HPDE6-E6E7 (cell line): ENCODE data around the gene FRMD4B.

Source experiments
- DNase-seq: peaks from one replicate; pipeline ENCODE4 v3.0.0; 2011; ENCODE audit warnings: missing footprints; ENCODE audit errors: extremely low spot score

The FRMD4B gene

GRCh38 chr3:69174871-69175737 is 210.8 kb downstream of the FRMD4B start:
- no peak for DNase-seq

DNA sequence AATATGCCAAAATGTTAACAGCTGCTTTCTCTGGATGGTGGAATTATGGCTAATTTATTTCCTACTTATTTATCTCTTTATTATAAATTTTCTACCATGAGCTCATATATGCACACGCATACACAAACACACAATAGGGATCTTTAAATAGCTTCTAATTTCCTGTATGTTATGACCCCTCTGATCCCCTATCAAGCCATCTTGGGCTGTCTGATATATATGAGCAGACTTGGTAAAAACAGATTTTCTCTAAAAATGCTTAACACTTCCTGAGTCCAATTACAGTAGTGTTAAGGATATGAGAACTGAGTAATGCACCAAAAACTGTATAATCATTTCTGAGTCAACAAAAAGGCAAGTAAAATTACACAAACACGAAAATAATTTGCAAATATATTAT is 211.4 kb downstream of the FRMD4B start:
- no peak for DNase-seq

DNA sequence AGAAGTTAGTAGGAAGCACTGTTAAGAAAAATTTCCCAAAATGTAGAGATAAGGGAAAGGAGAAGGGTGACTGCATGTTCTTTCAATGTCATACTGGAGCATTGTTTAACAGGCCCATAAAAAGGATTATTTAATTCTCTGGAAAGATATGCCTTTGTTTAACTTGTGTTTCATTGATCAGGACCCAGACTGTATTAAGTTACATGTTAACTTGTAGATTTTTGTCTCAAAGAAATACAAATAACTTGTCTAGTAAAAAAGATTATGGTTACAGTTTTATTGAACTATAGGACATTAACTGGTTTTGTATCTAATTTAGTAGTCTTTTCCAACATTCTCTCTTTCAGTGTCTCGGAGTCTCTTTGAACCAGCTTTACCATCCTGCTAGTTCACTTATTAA is 213.8 kb downstream of the FRMD4B start:
- DNase-seq, result no peak

DNA sequence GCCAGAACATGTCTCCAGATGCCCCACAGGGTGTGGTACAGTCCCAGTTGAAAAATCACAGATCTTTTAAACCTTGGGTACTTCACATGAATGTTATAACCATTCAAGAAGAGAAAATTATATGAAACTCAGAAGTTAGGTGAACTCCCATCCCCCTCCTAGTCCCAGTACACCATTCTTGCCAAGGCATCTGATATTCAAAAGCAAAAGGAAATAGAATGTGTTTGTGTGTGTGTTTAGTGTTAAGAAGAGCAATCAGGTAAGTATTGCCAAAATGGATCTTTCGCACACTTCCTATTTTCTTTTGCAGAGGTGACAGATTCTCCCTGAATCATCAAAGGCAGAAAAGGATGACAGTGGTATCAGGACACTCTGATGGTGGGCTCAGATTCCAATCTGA is 219.4 kb downstream of the FRMD4B start:
- no peak for DNase-seq

GRCh38 chr3:69165744-69166143 is 220.1 kb downstream of the FRMD4B start:
- DNase-seq, result no peak

DNA sequence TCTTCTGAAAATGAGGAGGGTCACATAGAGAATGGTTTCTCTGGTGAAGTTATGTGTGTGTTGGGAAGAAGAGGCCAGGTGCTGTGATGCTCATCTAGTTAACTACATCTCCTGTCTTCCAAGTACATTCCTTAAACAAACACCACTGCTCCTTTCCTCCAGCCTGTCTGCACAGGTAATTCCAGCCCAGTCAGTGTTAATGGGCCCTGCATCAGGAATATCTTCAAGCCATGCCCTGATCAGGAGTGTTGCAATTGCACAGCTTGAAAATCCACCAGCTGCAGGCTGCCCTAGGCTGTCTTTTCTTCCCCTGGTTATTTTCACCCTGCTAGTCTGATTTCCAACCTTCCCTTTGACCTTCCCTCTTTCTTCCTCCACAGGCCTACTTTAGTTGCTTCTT is 221.6 kb downstream of the FRMD4B start:
- no peak for DNase-seq

DNA sequence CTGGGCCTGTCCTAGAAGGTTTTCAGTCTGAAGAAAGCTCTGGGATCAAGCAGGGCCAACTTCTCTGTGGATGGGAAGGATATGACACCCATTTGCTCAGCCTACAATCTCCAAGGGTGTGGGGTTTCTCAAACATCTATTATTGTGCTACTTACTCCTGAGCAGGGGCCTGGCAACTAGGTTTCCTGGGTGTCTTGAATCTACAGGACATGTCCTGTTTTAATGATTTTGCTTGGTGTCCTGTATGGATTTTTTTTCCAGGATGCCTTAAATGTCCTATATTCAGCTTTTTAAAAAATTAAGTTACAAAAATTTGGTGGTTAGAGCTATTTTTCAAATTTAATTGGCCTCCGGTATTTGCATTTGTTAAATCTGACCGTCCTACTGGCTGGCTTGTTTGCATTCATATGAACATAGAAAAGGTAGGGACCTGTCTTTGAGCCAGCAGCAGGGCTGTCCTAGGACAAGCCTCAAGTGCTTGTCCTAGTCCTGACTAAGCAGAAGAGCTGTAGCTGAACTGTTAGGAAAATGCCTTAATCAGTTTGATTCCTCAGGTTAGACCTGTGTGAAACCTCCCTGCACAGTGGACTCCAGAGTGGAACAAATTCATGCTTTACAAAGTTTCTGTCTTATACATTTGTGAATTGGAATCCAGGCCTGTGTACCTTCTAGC is 223.4 kb downstream of the FRMD4B start:
- no peak for DNase-seq

DNA sequence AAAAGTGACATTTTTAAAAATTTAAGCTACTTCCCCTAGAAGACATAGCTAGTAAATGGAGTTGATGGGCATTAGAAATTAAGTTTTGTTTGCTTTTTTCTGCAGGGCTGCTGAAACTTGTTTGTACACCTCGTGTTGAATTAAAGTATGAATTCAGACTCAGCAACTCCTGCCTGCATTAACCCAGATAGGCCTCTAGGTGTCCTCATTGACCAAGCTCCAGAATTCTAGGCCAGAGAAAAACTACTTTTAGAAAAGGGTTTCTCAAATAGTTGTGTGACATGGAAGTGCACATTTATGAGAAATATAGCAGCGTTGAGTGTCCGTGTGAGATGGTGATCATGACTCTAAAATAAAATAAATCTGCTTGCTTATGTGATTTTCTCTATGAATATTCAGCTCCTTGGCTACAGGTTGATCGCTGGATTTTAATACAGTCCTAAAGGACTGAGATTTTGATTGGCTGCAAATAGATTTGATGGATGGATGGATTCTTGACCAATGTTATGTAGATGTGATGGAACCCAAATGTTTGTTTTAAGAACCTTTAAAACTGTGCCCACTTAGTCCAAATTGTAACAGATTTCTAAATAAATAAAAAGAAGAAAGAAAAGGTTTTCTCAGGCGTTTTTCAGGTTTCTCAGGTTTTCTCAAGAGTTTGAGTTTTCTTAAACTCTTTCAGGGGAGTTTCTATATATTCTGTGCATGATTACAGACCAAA is 224.1 kb downstream of the FRMD4B start:
- DNase-seq, result peak; percentile 15

DNA sequence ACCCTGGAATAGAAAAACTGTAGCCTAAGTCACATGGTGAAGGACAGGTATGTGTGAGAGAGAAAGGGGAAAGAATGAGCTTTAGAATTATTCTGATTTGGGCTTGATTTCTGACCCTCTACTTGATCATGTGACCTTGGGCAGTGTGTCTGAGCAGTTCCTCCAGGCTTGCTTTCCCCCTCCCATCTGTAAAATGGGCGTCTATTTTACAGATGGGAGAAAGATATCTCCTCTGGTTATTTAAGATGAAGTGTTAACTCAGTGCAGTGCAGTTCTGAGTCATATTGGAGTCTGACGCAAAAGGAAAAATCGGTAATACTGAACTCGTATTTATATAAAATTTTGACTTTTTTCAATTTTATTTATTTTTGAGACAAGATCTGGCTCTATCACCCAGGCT is 225.4 kb downstream of the FRMD4B start:
- DNase-seq, result no peak

- no peak for DNase-seq
Measured at GRCh38 chr3:69160107-69160506, 225.8 kb downstream of the FRMD4B start.

DNA sequence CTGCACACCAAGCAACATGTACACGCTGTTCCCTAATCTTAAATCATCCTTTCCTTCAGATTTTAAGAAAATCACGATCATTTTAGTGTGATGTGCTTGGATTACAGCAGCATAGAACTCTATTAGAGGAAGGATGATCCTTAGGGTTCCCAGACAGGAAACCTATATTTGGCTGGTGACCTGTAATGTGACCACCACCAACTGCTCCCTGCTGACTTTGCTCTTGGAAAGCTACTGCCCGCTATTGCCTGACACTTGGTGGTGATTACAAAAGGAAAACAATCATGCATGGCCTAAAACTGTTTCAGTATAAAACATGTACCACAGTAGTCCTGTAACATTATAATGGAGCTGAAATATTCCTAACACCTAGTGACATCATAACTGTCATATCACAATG is 236.3 kb downstream of the FRMD4B start:
- no peak for DNase-seq

- DNase-seq, result no peak
Measured at GRCh38 chr3:69145688-69146087, 240.2 kb downstream of the FRMD4B start.

DNA sequence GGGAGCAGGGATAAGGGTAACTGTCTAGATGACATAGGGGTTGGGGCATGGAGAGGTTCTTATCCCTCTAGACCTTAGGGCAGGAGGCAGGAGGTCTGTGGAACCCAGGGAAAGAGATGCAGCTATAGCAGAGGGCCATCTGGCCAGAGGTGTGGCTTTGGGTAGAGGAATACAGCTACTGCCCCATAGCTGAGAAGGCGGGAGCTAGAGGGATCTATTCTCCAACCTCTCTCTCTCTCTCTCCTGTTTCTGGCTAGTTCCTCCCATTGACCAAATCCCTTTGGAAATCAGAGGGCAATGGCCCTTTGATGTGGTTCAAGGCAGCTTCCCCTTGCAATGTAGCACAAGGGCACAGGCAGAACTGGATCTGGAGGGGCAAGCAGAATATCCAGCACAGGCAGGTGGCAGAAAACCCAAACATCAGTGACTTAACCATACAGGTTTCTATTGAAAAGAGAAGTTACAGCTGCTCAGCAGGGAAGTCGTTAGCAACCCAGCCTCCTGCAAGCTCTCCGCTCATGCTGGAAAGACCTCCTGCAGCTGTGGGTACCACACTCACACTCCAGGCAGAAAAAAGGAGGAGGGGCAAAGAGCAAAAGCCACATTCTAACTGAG is 241.2 kb downstream of the FRMD4B start:
- no peak for DNase-seq

- peak; percentile 1 for DNase-seq
Measured at GRCh38 chr3:69143612-69144011, 242.3 kb downstream of the FRMD4B start.

GRCh38 chr3:69142797-69143454 is 243.0 kb downstream of the FRMD4B start:
- no peak for DNase-seq

DNA sequence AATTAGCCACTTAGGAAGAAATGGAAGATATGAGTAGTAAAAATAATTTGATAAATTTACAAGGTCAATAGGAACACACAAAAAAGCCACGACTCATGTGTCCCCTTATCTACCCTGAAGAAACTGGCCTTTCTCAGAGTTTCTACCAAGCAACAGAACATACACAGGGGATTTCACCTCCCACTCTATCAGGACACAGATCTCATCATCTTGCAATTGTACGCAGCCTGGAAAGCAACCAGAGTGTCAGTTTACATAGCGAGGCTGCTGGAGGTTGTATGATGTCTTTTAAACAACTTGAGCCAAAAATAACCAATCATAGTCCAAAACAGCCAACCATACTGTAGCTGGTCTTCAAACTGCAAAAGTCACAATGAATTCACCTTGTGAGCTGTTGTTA is 243.8 kb downstream of the FRMD4B start:
- no peak for DNase-seq

DNA sequence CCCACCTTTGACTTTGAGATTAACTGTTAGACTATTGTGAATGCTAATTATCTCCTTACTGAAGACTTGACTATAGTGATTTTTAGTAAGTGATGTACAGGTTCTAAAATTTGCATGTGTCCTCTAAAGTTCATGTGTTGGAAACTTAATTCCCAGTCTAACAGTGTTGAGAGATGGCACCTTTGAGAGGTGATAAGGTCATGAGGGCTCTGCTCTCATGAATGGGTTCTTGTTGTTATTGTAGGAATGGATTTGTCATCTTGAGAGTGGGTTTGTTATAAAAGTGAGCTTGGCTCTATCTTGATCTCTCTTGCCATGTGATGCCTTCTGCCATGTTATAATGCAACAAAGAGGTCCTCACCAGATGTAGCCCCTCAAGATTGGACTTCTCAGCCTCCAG is 244.6 kb downstream of the FRMD4B start:
- no peak for DNase-seq

DNA sequence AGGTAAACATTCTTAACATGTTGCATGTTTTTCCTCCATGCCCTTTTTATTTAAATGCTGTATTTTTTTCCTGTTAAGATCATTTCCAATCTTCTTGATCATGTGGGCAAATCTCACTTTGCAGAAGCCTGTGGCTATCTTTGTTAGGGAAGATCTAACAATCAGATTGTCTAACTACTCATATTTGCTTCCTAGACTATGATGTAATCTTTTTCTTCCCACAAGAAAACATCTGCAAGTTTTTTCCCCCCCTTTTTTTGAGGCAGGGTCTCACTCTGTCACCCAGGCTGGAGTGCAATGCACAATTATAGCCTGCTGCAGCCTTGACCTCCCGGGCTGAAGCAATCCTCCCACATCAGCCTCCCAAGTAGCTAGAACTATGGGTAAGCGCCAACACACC is 248.5 kb downstream of the FRMD4B start:
- no peak for DNase-seq

DNA sequence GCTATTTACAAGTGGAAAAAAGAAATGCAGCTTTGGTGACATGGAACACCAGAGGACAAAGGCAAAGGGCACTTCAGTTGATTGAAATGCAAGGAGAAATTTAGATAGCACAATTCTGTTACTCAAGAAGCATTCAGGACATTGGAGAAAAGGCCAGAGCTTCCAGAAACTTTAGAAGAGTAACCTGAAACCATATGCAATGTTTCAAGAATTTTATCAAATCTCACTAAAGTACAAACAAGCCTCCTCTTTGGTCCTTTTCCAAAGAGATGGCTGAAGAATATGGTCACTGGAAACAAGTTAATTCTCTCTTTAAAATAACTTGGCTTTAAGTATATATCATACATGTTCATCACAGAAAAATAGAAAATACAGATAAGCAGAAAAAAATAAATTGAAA is 248.9 kb downstream of the FRMD4B start:
- DNase-seq, result no peak

DNA sequence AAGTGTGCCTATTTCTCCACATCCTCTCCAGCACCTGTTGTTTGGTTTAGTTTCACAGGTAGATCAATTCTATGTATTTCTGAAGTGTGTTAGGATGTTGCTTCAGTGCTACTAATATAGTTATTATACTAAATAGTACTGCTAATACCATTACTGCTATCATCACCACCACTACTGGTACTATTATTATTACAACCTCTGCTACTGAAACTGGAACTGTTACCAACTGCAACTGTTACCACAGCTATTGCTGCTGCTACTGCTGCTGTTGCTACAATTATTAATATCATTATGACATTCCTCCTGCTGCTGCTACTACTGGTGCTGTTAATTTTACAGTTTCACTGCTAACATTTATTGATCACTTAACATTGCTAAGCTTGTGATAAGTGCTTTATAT is 255.2 kb downstream of the FRMD4B start:
- DNase-seq, result no peak

GRCh38 chr3:69129531-69129930 is 256.4 kb downstream of the FRMD4B start:
- no peak for DNase-seq

GRCh38 chr3:69128509-69128908 is 257.4 kb downstream of the FRMD4B start:
- DNase-seq, result no peak
